Right ventricle myocardium inferior (tissue), 1 donor: ENCODE measurements around the gene GDAP1L1. TPM values are rescaled to one million over a fixed set of nuclear protein-coding genes. Genes with fewer than 3 reads are reported as not detected.
"Not testable (repeated sequence)": the region's sequence is repeated elsewhere in the genome, so short reads cannot be mapped to it uniquely, and the experiment has no call there.

Experiments used
- ATAC-seq: fragments of 200-7000 bp; cut with Tn5 transposase; one replicate; pipeline ENCODE4 v1.9.1; 2020; ENCODE audit warnings: mild to moderate bottlenecking, moderate library complexity
- DNase-seq: peaks from one replicate; pipeline ENCODE4 v3.0.0; 2021; ENCODE audit errors: missing footprints
- intact Hi-C: fragments of 100-400 bp; cut with DNase I; formaldehyde crosslinking; loops from one replicate; pipeline ENCODE4 v1.11.0; 2022
- total RNA-seq: library from RNA; stranded (reverse); fragmentation: NEBNext Ultra II Directional; extraction: Animal tissue kit (Norgen Biotek cat#: 25700); gene quantifications from one replicate; pipeline ENCODE4 v1.2.1, GENCODE V29; 2021
- donor health status: DM: no; HTN: yes; CAD: no; lungs with severe emphysema.

GDAP1L1 gene
- total RNA-seq, 1 donor from 2014 or later: 0.38 TPM

- DNase-seq (no peak), ATAC-seq (peak; percentile 73)
- intact Hi-C loops: loop anchor here (1.0 to 10.0 kb wide), 4 partner anchors 94 to 467 kb away; partner anchors contain the start of gene FITM2
These were observed 29.6 kb upstream of the GDAP1L1 start for GRCh38 chr20:44217342-44218092.

- DNase-seq: no peak
- ATAC-seq: no peak
- intact Hi-C loops: loop anchor here (5.0 to 10.0 kb wide), 2 partner anchors 394 to 466 kb away; no protein-coding TSS in a partner anchor
These were observed 28.7 kb upstream of the GDAP1L1 start for GRCh38 chr20:44218446-44218845.

- no peak for ATAC-seq
- intact Hi-C loops: loop anchor here (5.0 to 10.0 kb wide), 2 partner anchors 393 to 466 kb away; no protein-coding TSS in a partner anchor
- no peak for DNase-seq
These were observed 27.9 kb upstream of the GDAP1L1 start for GRCh38 chr20:44219170-44219730.

GRCh38 chr20:44219791-44220190 lies 27.3 kb upstream of the GDAP1L1 start:
- no peak for DNase-seq
- intact Hi-C loops: loop anchor here (5.0 to 10.0 kb wide), 3 partner anchors 68 to 465 kb away; no protein-coding TSS in a partner anchor
- ATAC-seq: no peak

GRCh38 chr20:44221368-44221954 lies 25.6 kb upstream of the GDAP1L1 start:
- intact Hi-C loops: loop anchor here (5.0 kb wide), 1 partner anchor 66 kb away; no protein-coding TSS in a partner anchor
- ATAC-seq: no peak
- no peak for DNase-seq

- no peak for ATAC-seq
- DNase-seq: no peak
- intact Hi-C loops: loop anchor here (5.0 kb wide), 1 partner anchor 65 kb away; no protein-coding TSS in a partner anchor
These were observed 25.1 kb upstream of the GDAP1L1 start for GRCh38 chr20:44222027-44222426.

GRCh38 chr20:44222633-44223368 lies 24.3 kb upstream of the GDAP1L1 start:
- ATAC-seq (peak; percentile 77), DNase-seq (no peak)
- intact Hi-C loops: loop anchor here (5.0 kb wide), 1 partner anchor 64 kb away; no protein-coding TSS in a partner anchor

GRCh38 chr20:44223721-44224120 lies 23.4 kb upstream of the GDAP1L1 start:
- intact Hi-C loops: loop anchor here (5.0 kb wide), 1 partner anchor 64 kb away; no protein-coding TSS in a partner anchor
- DNase-seq (no peak), ATAC-seq (no peak)

- intact Hi-C loops: loop anchor here (5.0 kb wide), 1 partner anchor 63 kb away; no protein-coding TSS in a partner anchor
- no peak for ATAC-seq
- no peak for DNase-seq
These were observed 22.5 kb upstream of the GDAP1L1 start for GRCh38 chr20:44224637-44225036.

GRCh38 chr20:44228465-44229258 lies 18.4 kb upstream of the GDAP1L1 start:
- no peak for DNase-seq
- intact Hi-C loops: no loop called here
- ATAC-seq: peak; percentile 52

- ATAC-seq (no peak), DNase-seq (no peak)
- intact Hi-C loops: no loop called here
These were observed 15.9 kb upstream of the GDAP1L1 start for GRCh38 chr20:44231193-44231592.

- intact Hi-C loops: no loop called here
- ATAC-seq (no peak), DNase-seq (no peak)
These were observed 15.2 kb upstream of the GDAP1L1 start for GRCh38 chr20:44231713-44232468.

GRCh38 chr20:44232469-44232856 lies 14.6 kb upstream of the GDAP1L1 start:
- ATAC-seq, DNase-seq, intact Hi-C loops: not testable (repeated sequence)

- DNase-seq: no peak
These were observed 13.6 kb upstream of the GDAP1L1 start for GRCh38 chr20:44233436-44234016.

GRCh38 chr20:44234566-44235317 lies 12.4 kb upstream of the GDAP1L1 start:
- intact Hi-C loops: no loop called here
- no peak for DNase-seq
- ATAC-seq: no peak

More at GRCh38 chr20:44233436-44234016, 13.6 kb upstream of the GDAP1L1 start:
- intact Hi-C loops: no loop called here
- no peak for ATAC-seq

GRCh38 chr20:44235702-44236101 lies 11.4 kb upstream of the GDAP1L1 start:
- DNase-seq (no peak), ATAC-seq (no peak)
- intact Hi-C loops: no loop called here
